Measurements from ENCODE around the gene PPP2R5D. TPM values are rescaled to one million over a fixed set of nuclear protein-coding genes. Genes with fewer than 3 reads are reported as not detected.

The PPP2R5D gene
- total RNA-seq, 1 experiment from 2014 or later: 53.5 TPM

DNA sequence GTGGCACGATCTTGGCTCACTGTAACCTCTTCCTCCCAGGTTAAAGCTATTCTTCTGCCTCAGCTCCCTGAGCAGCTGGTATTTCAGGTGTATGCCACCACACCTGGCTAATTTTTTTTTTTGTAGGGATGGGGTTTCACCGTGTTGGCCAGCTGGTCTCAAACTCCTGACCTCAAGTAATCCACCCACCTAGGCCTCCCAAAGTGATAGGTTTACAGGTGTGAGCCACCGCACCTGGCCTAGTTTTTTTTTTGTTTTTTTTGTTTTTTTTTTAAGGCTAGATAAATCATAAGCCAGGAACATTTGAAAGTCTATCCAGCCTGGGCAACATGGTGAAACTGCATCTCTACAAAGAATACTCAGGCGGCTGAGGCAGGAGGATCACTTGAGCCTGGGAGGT is 48.0 kb downstream of the PPP2R5D start:
- Histone ChIP-seq H3K56ac (ENCODE audit: insufficient read length, low read depth, low read length) (no peak overlapping the region), H4K91ac (ENCODE audit: insufficient read length, low read depth, low read length) (no peak overlapping the region), H3K79me2 (ENCODE audit: insufficient read depth, low read length) (no peaks in the 10 kb centered on the region), H3K4ac (ENCODE audit: low read depth, low read length) (no peak overlapping the region), H3K9ac (ENCODE audit: extremely low read depth, insufficient read length, low read length) (no peak overlapping the region), H3K9me3 (ENCODE audit: control insufficient read depth, low read depth, low read length) (no peaks in the 10 kb centered on the region), H4K5ac (ENCODE audit: insufficient read length, low read depth, low read length) (no peak overlapping the region), H2BK120ac (ENCODE audit: low read depth, low read length, poor library complexity, severe bottlenecking) (no peak overlapping the region), H3K4me1 (ENCODE audit: insufficient read depth, low read length) (no peaks in the 10 kb centered on the region), H3K14ac (ENCODE audit: insufficient read depth, low read length) (no peak overlapping the region), H4K20me1 (ENCODE audit: control insufficient read depth, insufficient read depth, insufficient read length) (no peaks in the 10 kb centered on the region), H3K4me2 (ENCODE audit: insufficient read depth, insufficient read length, low read length) (no peak overlapping the region), H3T11ph (ENCODE audit: low read length) (no peak overlapping the region), H2AK5ac (ENCODE audit: insufficient read length, low read length) (no peak overlapping the region), H2BK20ac (ENCODE audit: low read depth, low read length, poor library complexity, severe bottlenecking) (no peak overlapping the region), H3K27ac (ENCODE audit: insufficient read length, low read depth, low read length) (no peak overlapping the region), H2AFZ (ENCODE audit: low read length) (no peak overlapping the region), H4K8ac (replicated peaks; ENCODE audit: insufficient read length, low read depth, low read length) (no peak overlapping the region), H2BK5ac (ENCODE audit: insufficient read length, low read length) (no peak overlapping the region), H2BK12ac (ENCODE audit: insufficient read length, low read depth, low read length) (no peak overlapping the region), H3K23ac (ENCODE audit: insufficient read length, low read depth, low read length) (no peak overlapping the region), H3K27me3 (ENCODE audit: insufficient read depth, low read length) (no peaks in the 10 kb centered on the region), H3K79me1 (ENCODE audit: insufficient read depth, low read depth, low read length, poor library complexity, severe bottlenecking) (no peaks in the 10 kb centered on the region), H3K18ac (ENCODE audit: insufficient read length, low read depth, low read length) (no peak overlapping the region), H3K23me2 (ENCODE audit: insufficient read length, low read depth, low read length, poor library complexity, severe bottlenecking) (no peaks in the 10 kb centered on the region), H2BK15ac (ENCODE audit: low read depth, low read length) (no peak overlapping the region)
- no peak for DNase-seq
- Mint-ChIP-seq H3K4me1 (no peaks in the 10 kb centered on the region), H3K36me3 (ENCODE audit: insufficient read depth in 1 of 3, low read depth in 3 of 3) (peaks cover 36 to 91% (median 63%) of the 10 kb centered on the region in 3 experiments; a peak in 6 of 7 replicates), H3K4me3 (no peak overlapping the region), H3K27ac (no peak overlapping the region), H3K27me3 (ENCODE audit: low read depth) (no peaks in the 10 kb centered on the region; the same call in 1 of the 2 replicates), H3K9me3 (no peaks in the 10 kb centered on the region)
- no CpG with 5 or more reads among the region's 4 CpGs for WGBS (ENCODE audit: extremely low coverage, insufficient read length, low lambda C conversion rate)
- TF ChIP-seq, protein P1, sequence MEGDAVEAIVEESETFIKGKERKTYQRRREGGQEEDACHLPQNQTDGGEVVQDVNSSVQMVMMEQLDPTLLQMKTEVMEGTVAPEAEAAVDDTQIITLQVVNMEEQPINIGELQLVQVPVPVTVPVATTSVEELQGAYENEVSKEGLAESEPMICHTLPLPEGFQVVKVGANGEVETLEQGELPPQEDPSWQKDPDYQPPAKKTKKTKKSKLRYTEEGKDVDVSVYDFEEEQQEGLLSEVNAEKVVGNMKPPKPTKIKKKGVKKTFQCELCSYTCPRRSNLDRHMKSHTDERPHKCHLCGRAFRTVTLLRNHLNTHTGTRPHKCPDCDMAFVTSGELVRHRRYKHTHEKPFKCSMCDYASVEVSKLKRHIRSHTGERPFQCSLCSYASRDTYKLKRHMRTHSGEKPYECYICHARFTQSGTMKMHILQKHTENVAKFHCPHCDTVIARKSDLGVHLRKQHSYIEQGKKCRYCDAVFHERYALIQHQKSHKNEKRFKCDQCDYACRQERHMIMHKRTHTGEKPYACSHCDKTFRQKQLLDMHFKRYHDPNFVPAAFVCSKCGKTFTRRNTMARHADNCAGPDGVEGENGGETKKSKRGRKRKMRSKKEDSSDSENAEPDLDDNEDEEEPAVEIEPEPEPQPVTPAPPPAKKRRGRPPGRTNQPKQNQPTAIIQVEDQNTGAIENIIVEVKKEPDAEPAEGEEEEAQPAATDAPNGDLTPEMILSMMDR (conservative IDR thresholded peaks at IDR 0.05): no peak

Measured in H9 (cell line).